Esophagus squamous epithelium (tissue), 5 donors: ENCODE data around the gene APP. TPM values are rescaled to one million over a fixed set of nuclear protein-coding genes. Genes with fewer than 3 reads are reported as not detected.

ENCODE experiments used
- DNase-seq: peaks from one replicate; lab custom pipeline; 2025; lab: John Stamatoyannopoulos, UW
- H3K27ac ChIP-seq, 4 donors: fragments of 200-600 bp; sonication (generic); one replicate each; pipeline ENCODE4 v1.5.1; 2016 to 2019; ENCODE audit warnings: mild to moderate bottlenecking in 1 of 4
- H3K27me3 ChIP-seq, 4 donors: fragments of 200-600 bp; sonication (generic); 1 replicate in 3 of 4; 2 replicates in 1 of 4; pipeline versions ENCODE4 v1.5.1 to v1.6.0; 2017 to 2021; ENCODE audit warnings: antibody characterized with exemption in 1 of 4
- H3K36me3 ChIP-seq, 3 donors: fragments of 200-600 bp; sonication (generic); one replicate each; pipeline ENCODE4 v1.5.1; 2016 to 2019
- H3K4me1 ChIP-seq, 3 donors: fragments of 200-600 bp; sonication (generic); one replicate each; pipeline ENCODE4 v1.5.1; 2017 to 2019
- H3K4me3 ChIP-seq, 4 donors: fragments of 200-600 bp; sonication (generic); 1 replicate in 3 of 4; 2 replicates in 1 of 4; pipeline ENCODE4 v1.5.1; 2016 to 2019; ENCODE audit warnings: mild to moderate bottlenecking in 2 of 4, moderate library complexity in 1 of 4
- H3K9me3 ChIP-seq, 3 donors: fragments of 200-600 bp; sonication (generic); one replicate each; pipeline ENCODE4 v1.5.1; 2016 to 2019
- POLR2A ChIP-seq, 4 donors: fragments of 450-650 bp; IDR thresholded peaks; one replicate each; pipeline ENCODE4 v1.6.1; 2017; ENCODE audit warnings: antibody characterized with exemption in 4 of 4, mild to moderate bottlenecking in 4 of 4, moderate library complexity in 3 of 4
- WGBS, 2 donors: methylation state at CpG; one replicate each; pipeline ENCODE4 v1.1.5; 2018; 5-methylcytosine and 5-hydroxymethylcytosine counted together
- intact Hi-C: fragments of 100-400 bp; cut with DNase I; formaldehyde crosslinking; loops from one replicate; pipeline ENCODE4 v1.15.0; 2022
- total RNA-seq, 4 donors: library from RNA; depleted of rRNA; stranded (reverse); fragments of >200 nt; gene quantifications; one replicate each; pipeline ENCODE4 v1.1.0, GENCODE V29; 2016
- TF ChIP-seq, protein P1 (sequence below), 6 experiments: fragments of 450-650 bp in 4 of 6; fragments of 200-600 bp in 2 of 6; sonication (generic) in 2 of 6; IDR thresholded peaks; one replicate each; pipeline ENCODE4 v1.5.1; 2016 to 2019; ENCODE audit warnings: antibody characterized with exemption in 6 of 6, mild to moderate bottlenecking in 4 of 6, moderate library complexity in 4 of 6
- donor health status: DM: yes; HTN: yes; CAD: no.

Gene APP
- total RNA-seq, 4 donors from 2014 or later: 58.2 to 277 (median 183) TPM

DNA sequence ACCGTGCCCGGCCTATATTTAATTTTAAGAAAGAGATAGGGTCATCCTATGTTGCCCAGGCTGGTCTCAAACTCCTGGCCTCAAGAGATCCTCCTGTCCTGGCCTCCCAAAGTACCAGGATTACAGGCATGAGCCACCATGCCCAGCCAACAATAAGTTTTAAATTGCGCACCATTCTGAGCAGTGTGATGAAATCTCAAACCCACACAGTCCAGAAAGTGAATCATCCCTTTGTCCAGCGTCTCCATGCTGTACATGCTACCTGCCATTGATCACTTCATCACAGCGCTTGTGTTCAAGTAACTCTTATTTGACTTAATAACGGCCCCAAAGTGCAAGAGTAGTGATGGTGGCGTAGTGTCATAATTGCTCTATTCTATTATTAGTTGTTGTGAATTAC lies 75.4 kb downstream of the APP start:
- Histone ChIP-seq H3K36me3 (no peaks in the 10 kb centered on the region), H3K9me3 (no peaks in the 10 kb centered on the region), H3K27me3 (no peaks in the 10 kb centered on the region), H3K4me3 (no peak overlapping the region), H3K4me1 (peaks cover 0 to 26% (median 3%) of the 10 kb centered on the region in 3 donors), H3K27ac (no peak overlapping the region)
- DNase-seq: no peak
- 89 to 93% methylated on average over 5 to 7 of the region's 7 CpGs for WGBS, 2 donors
- intact Hi-C loops: no loop called here
- TF ChIP-seq POLR2A (IDR thresholded peaks at IDR 0.05): no peak
- TF ChIP-seq, protein P1, sequence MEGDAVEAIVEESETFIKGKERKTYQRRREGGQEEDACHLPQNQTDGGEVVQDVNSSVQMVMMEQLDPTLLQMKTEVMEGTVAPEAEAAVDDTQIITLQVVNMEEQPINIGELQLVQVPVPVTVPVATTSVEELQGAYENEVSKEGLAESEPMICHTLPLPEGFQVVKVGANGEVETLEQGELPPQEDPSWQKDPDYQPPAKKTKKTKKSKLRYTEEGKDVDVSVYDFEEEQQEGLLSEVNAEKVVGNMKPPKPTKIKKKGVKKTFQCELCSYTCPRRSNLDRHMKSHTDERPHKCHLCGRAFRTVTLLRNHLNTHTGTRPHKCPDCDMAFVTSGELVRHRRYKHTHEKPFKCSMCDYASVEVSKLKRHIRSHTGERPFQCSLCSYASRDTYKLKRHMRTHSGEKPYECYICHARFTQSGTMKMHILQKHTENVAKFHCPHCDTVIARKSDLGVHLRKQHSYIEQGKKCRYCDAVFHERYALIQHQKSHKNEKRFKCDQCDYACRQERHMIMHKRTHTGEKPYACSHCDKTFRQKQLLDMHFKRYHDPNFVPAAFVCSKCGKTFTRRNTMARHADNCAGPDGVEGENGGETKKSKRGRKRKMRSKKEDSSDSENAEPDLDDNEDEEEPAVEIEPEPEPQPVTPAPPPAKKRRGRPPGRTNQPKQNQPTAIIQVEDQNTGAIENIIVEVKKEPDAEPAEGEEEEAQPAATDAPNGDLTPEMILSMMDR (IDR thresholded peaks at IDR 0.05): no peak

DNA sequence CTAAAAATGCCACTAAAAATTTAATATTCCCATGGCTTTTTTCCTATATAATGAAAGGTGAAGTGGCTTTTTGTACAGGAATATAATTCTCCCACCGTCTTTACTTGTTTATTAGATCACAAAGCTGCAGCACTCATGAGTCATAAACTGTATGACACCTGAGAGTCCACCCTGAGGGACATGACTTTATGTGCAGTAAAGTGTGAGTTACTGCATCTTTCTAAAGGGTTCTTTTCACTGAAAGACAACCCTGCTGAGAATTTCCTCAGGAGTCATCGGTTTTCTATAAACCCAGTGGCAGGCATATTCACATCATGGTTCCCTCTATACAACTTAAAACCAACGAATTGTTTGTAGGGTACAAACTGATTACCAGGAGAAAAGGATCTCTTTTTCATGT lies 77.4 kb downstream of the APP start:
- H3K27me3 ChIP-seq: no peaks in the 10 kb centered on the region
- TF ChIP-seq, protein P1 (IDR thresholded peaks at IDR 0.05): no peak
- no peak for TF ChIP-seq POLR2A (IDR thresholded peaks at IDR 0.05)
- no peak for DNase-seq
- H3K27ac ChIP-seq: no peak overlapping the region
- WGBS, 2 donors: 60 to 66% methylated on average over 3 of the region's 3 CpGs
- no peaks in the 10 kb centered on the region for H3K9me3 ChIP-seq
- H3K36me3 ChIP-seq: peaks cover 0 to 8% (median 0%) of the 10 kb centered on the region in 3 donors
- intact Hi-C loops: no loop called here
- H3K4me3 ChIP-seq: no peak overlapping the region
- peaks cover 0 to 6% (median 0%) of the 10 kb centered on the region in 3 donors for H3K4me1 ChIP-seq

DNA sequence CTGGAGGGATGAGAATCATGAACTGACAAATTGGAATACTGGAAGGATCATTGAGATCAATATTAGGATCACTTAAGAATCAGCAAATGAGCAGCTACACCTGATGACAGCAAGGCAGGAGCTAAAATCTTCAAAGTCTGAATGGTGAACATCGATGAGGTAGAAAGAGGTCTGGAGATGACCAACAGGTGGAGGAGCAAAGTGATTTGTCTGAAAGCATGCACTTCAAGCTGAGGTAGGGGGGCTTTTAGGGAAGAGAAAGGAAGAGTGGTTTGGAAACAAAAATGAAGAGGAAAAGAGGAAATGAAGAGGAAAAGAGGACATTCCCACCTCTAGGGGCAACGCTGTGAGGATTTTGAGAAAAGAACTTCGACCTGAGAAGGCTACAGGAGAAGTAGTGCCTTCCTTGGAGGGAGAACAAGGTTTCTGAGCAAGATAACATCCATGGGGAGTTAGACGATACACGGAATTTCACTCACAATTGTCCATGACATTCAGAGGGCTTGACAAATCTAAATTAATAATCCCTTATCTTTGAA lies 79.0 kb downstream of the APP start:
- Histone ChIP-seq H3K9me3 (no peaks in the 10 kb centered on the region), H3K36me3 (peaks cover 0 to 12% (median 0%) of the 10 kb centered on the region in 3 donors), H3K4me3 (no peak overlapping the region), H3K27me3 (no peaks in the 10 kb centered on the region), H3K27ac (no peak overlapping the region), H3K4me1 (no peaks in the 10 kb centered on the region)
- TF ChIP-seq, protein P1 (IDR thresholded peaks at IDR 0.05): no peak
- TF ChIP-seq POLR2A (IDR thresholded peaks at IDR 0.05): no peak
- WGBS, 2 donors: 81 to 90% methylated on average over 5 of the region's 5 CpGs
- intact Hi-C loops: no loop called here
- DNase-seq: no peak

- intact Hi-C loops: no loop called here
- DNase-seq: no peak
- no peaks in the 10 kb centered on the region for H3K4me1 ChIP-seq
- peaks cover 0 to 12% (median 0%) of the 10 kb centered on the region in 3 donors for H3K36me3 ChIP-seq
- H3K9me3 ChIP-seq: no peaks in the 10 kb centered on the region
- no peak overlapping the region for H3K27ac ChIP-seq
- H3K27me3 ChIP-seq: no peaks in the 10 kb centered on the region
- H3K4me3 ChIP-seq: no peak overlapping the region
- TF ChIP-seq, protein P1 (IDR thresholded peaks at IDR 0.05): no peak
- no peak for TF ChIP-seq POLR2A (IDR thresholded peaks at IDR 0.05)
- WGBS, 2 donors: 93 to 96% methylated on average over 5 to 6 of the region's 6 CpGs
These were observed 80.8 kb downstream of the APP start for GRCh38 chr21:26089730-26090129.

DNA sequence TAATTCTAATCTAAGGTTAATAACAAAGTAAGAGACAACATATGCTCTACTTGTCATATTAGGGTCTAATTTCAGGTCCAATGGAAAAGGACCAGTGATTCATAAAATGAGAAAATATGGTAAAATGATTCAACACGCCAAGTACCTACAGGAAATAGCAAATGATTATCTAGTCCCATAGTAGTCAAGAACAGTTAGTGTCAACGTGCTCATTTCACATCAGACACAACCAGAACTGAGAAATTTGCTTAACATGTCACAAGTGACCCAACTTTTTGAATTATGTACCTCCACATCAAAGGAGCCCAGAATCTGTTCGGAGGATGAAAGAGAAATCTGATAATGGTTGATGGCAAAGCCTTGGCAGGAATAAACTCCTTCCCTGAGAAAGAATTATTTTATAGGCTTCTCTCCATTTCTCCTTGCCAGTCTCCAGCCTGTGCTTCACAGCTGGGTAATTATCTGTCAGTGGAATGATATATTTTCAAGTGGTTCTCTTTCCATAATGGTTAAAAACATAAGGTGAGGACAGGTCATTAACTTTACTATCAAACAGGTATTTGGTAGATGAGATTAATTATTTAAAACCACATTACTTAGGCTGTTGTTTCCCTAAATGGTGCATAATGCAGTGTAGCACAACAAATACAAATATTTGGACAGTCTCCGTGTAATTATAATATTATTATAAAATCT lies 83.2 kb downstream of the APP start:
- TF ChIP-seq, protein P1 (IDR thresholded peaks at IDR 0.05): no peak
- TF ChIP-seq POLR2A (IDR thresholded peaks at IDR 0.05): no peak

More for the DNA sequence above, 83.2 kb downstream of the APP start:
- intact Hi-C loops: no loop called here
- Histone ChIP-seq H3K36me3 (peaks cover 0 to 12% (median 0%) of the 10 kb centered on the region in 3 donors), H3K27ac (no peak overlapping the region), H3K27me3 (no peaks in the 10 kb centered on the region), H3K9me3 (no peaks in the 10 kb centered on the region), H3K4me3 (no peak overlapping the region), H3K4me1 (no peaks in the 10 kb centered on the region)
- 54 to 61% methylated on average over 4 of the region's 4 CpGs for WGBS, 2 donors
- DNase-seq: no peak
